Brain microvascular endothelial cell (primary cell): ENCODE data around the gene ANXA3.

Experiments
- DNase-seq: peaks from one replicate; pipeline ENCODE4 v3.0.0-alpha.2; 2020
- H3K27ac ChIP-seq: fragments of 250-450 bp; sonication (Bioruptor Pico); 2 replicates; pipeline ENCODE4 v1.5.1; 2020; ENCODE audit warnings: mild to moderate bottlenecking, moderate library complexity
- H3K27me3 ChIP-seq: fragments of 250-450 bp; sonication (Bioruptor Pico); replicated peaks from 2 replicates; pipeline ENCODE4 v1.5.1; 2020; ENCODE audit warnings: mild to moderate bottlenecking
- H3K36me3 ChIP-seq: fragments of 250-450 bp; sonication (Bioruptor Pico); replicated peaks from 2 replicates; pipeline ENCODE4 v1.5.1; 2020; ENCODE audit warnings: mild to moderate bottlenecking
- H3K4me3 ChIP-seq: 2 replicates; pipeline ENCODE4 v1.5.1; 2011; ENCODE audit warnings: low read depth, mild to moderate bottlenecking, control low read depth, low read length, moderate library complexity
- CTCF ChIP-seq: IDR thresholded peaks from 2 replicates; pipeline ENCODE4 v1.5.1; 2011; ENCODE audit warnings: low read depth, mild to moderate bottlenecking, moderate library complexity, low read length, control low read depth, inconsistent platforms; ENCODE audit errors: missing control alignments
- in situ Hi-C: cut with HindIII; loops from 2 replicates; pipeline ENCODE4 v1.10.0; 2017; ENCODE audit warnings: low sequenced_read_pairs, low pct_ligation_motif_present

The ANXA3 gene

GRCh38 chr4:78621395-78621794 is 69.8 kb downstream of the ANXA3 start:
- in situ Hi-C loops: loop anchor here (25.0 kb wide), 1 partner anchor 241 kb away; no protein-coding TSS in a partner anchor
- no peak for DNase-seq
- Histone ChIP-seq H3K4me3 (no peak overlapping the region), H3K36me3 (no peaks in the 10 kb centered on the region), H3K27me3 (no peaks in the 10 kb centered on the region), H3K27ac (no peak overlapping the region)
- no peak for TF ChIP-seq CTCF

GRCh38 chr4:78622253-78622979 is 70.8 kb downstream of the ANXA3 start:
- Histone ChIP-seq H3K36me3 (no peaks in the 10 kb centered on the region), H3K27ac (no peak overlapping the region), H3K4me3 (no peak overlapping the region), H3K27me3 (no peaks in the 10 kb centered on the region)
- in situ Hi-C loops: loop anchor here (25.0 kb wide), 1 partner anchor 240 kb away; no protein-coding TSS in a partner anchor
- TF ChIP-seq CTCF: no peak
- DNase-seq: peak; percentile 58

GRCh38 chr4:78624048-78624447 is 72.5 kb downstream of the ANXA3 start:
- no peak for DNase-seq
- H3K27ac ChIP-seq: no peak overlapping the region
- no peak overlapping the region for H3K4me3 ChIP-seq
- in situ Hi-C loops: loop anchor here (25.0 kb wide), 1 partner anchor 238 kb away; no protein-coding TSS in a partner anchor
- no peak for TF ChIP-seq CTCF
- H3K36me3 ChIP-seq: no peaks in the 10 kb centered on the region
- H3K27me3 ChIP-seq: no peaks in the 10 kb centered on the region

GRCh38 chr4:78625073-78625472 is 73.5 kb downstream of the ANXA3 start:
- no peaks in the 10 kb centered on the region for H3K27me3 ChIP-seq
- no peak overlapping the region for H3K4me3 ChIP-seq
- TF ChIP-seq CTCF: no peak
- in situ Hi-C loops: no loop called here
- H3K27ac ChIP-seq: no peak overlapping the region
- H3K36me3 ChIP-seq: no peaks in the 10 kb centered on the region
- DNase-seq: no peak

GRCh38 chr4:78627046-78627965 is 75.7 kb downstream of the ANXA3 start:
- in situ Hi-C loops: no loop called here
- DNase-seq: no peak
- Histone ChIP-seq H3K36me3 (no peaks in the 10 kb centered on the region), H3K27me3 (no peaks in the 10 kb centered on the region), H3K4me3 (no peak overlapping the region), H3K27ac (no peak overlapping the region)
- no peak for TF ChIP-seq CTCF
